K562 (cell line): ENCODE measurements around the gene CD36. TPM values are rescaled to one million over a fixed set of nuclear protein-coding genes. Genes with fewer than 3 reads are reported as not detected.

Experiments used
- ATAC-seq: fragments of 200-7000 bp; cut with Tn5 transposase; 3 replicates; pipeline ENCODE4 v1.9.1; 2020; ENCODE audit warnings: moderate library complexity
- BruUV-seq: library from RNA; stranded (reverse); fragments of 400-500 nt; replicated peaks from 2 replicates; lab custom pipeline; 2021; lab: Mats Ljungman, UMichigan
- CTCF ChIA-PET: fragments of 300-600 bp; formaldehyde crosslinking; extraction: SDS; loops from one replicate; lab custom pipeline; 2021; ENCODE audit warnings: low intra/inter-chr PET ratio; lab: Yijun Ruan, JAX
- POLR2A ChIA-PET: fragments of 300-600, 350-650 bp; sonication (Branson Sonifier 250); formaldehyde crosslinking; extraction: SDS; loops from one replicate; lab custom pipeline; 2021; ENCODE audit warnings: antibody characterized with exemption, inconsistent platforms; lab: Yijun Ruan, JAX
- DNase-seq, 4 experiments: peaks; one replicate each; pipeline versions ENCODE4 v3.0.0 to v3.0.0-alpha.2; 2011 to 2018; ENCODE audit warnings: low spot score in 3 of 4, mixed read lengths in 3 of 4; ENCODE audit errors: extremely low read depth in 1 of 4
- FAIRE-seq: peaks from 2 replicates; lab custom pipeline; 2011; peaks lifted over from hg19 to GRCh38; lab: Jason Lieb, UNC
- H2AFZ ChIP-seq: 2 replicates; pipeline ENCODE4 v1.6.0; 2011; ENCODE audit warnings: low read depth, low read length, control low read depth, inconsistent platforms
- H3K27ac ChIP-seq: fragments of 200-600 bp; 3 replicates; pipeline ENCODE4 v1.8.0; 2011; ENCODE audit warnings: low read depth, mild to moderate bottlenecking, control low read depth, inconsistent platforms, low read length, moderate library complexity, mixed read lengths; ENCODE audit errors: extremely low read depth
- H3K27me3 ChIP-seq, 2 experiments: fragments of 300-600 bp in 1 of 2; 2 replicates in 1 of 2; 3 replicates in 1 of 2; pipeline versions ENCODE4 v1.6.0 to v1.8.0; 2011; ENCODE audit warnings: inconsistent platforms in 2 of 2, low read length in 2 of 2, mild to moderate bottlenecking in 1 of 2, mixed read lengths in 1 of 2, moderate library complexity in 1 of 2; ENCODE audit not compliant: control insufficient read depth in 2 of 2, insufficient read depth in 2 of 2
- H3K36me3 ChIP-seq: fragments of 300-600 bp; 3 replicates; pipeline ENCODE4 v1.8.0; 2011; ENCODE audit warnings: mild to moderate bottlenecking, low read length, inconsistent platforms; ENCODE audit not compliant: control insufficient read depth, insufficient read depth
- H3K4me1 ChIP-seq, 2 experiments: fragments of 200-600 bp in 1 of 2; replicated peaks in 1 of 2; 2 replicates in 1 of 2; 3 replicates in 1 of 2; pipeline versions ENCODE4 v1.5.1 to v1.8.0; 2011; ENCODE audit warnings: inconsistent platforms in 2 of 2, low read length in 2 of 2, mild to moderate bottlenecking in 1 of 2, mixed read lengths in 1 of 2, moderate library complexity in 1 of 2; ENCODE audit not compliant: control insufficient read depth in 2 of 2, insufficient read depth in 2 of 2
- H3K4me2 ChIP-seq: 2 replicates; pipeline ENCODE4 v1.6.1; 2011; ENCODE audit warnings: low read length, control low read depth, inconsistent platforms, mixed read lengths; ENCODE audit not compliant: insufficient read depth
- H3K4me3 ChIP-seq: fragments of 200-600 bp; sonication (generic), shearing (Covaris generic); 2 replicates; pipeline ENCODE4 v1.5.1; 2016; ENCODE audit warnings: control low read depth, inconsistent platforms
- H3K79me2 ChIP-seq: fragments of 200-600 bp; 3 replicates; pipeline ENCODE4 v1.8.0; 2011; ENCODE audit warnings: low read length, inconsistent platforms; ENCODE audit not compliant: control insufficient read depth, insufficient read depth
- H3K9ac ChIP-seq, 2 experiments: 2 replicates each; pipeline versions ENCODE4 v1.6.0 to v1.6.1; 2011; ENCODE audit warnings: low read depth in 2 of 2, low read length in 2 of 2, control low read depth in 1 of 2, inconsistent platforms in 1 of 2, mild to moderate bottlenecking in 1 of 2, mixed read lengths in 1 of 2; ENCODE audit not compliant: insufficient read depth in 1 of 2
- H3K9me1 ChIP-seq: one replicate; pipeline ENCODE4 v1.6.0; 2011; ENCODE audit warnings: inconsistent platforms, mild to moderate bottlenecking, low read length, moderate library complexity; ENCODE audit not compliant: control insufficient read depth, insufficient read depth
- H3K9me3 ChIP-seq: replicated peaks from 2 replicates; pipeline ENCODE4 v1.5.1; 2011; ENCODE audit warnings: low read depth, low read length, inconsistent platforms; ENCODE audit not compliant: control insufficient read depth, insufficient read depth
- H4K20me1 ChIP-seq: replicated peaks from 2 replicates; pipeline ENCODE4 v1.6.1; 2011; ENCODE audit warnings: low read length, inconsistent platforms, mixed read lengths; ENCODE audit not compliant: control insufficient read depth, insufficient read depth
- BCL6 ChIP-seq: fragments of 250-450 bp; sonication (Bioruptor Pico); IDR thresholded peaks from 2 replicates; pipeline ENCODE4 v1.4.0; 2020
- HNRNPUL1 ChIP-seq: fragments of 200-400 bp; formaldehyde crosslinking; IDR thresholded peaks from 2 replicates; pipeline ENCODE4 v1.6.1; 2017; ENCODE audit warnings: low read length
- HOXB6 ChIP-seq: fragments of 250-450 bp; sonication (Bioruptor Pico); IDR thresholded peaks from 2 replicates; pipeline ENCODE4 v1.5.1; 2022; ENCODE audit warnings: mild to moderate bottlenecking, borderline replicate concordance
- TEAD4 ChIP-seq, 2 experiments: sonication (generic) in 1 of 2; formaldehyde crosslinking in 1 of 2; IDR thresholded peaks; 2 replicates each; pipeline versions ENCODE4 v1.6.1 to v1.8.0; 2012 to 2022; ENCODE audit warnings: borderline replicate concordance in 1 of 2, inconsistent platforms in 1 of 2, low read length in 1 of 2, mild to moderate bottlenecking in 1 of 2, missing genetic modification reagents in 1 of 2
- ZNF253 ChIP-seq: fragments of 250-450 bp; sonication (Bioruptor Pico); conservative IDR thresholded peaks from 2 replicates; pipeline ENCODE4 v1.6.1; 2021; ENCODE audit warnings: mild to moderate bottlenecking
- ZNF398 ChIP-seq: fragments of 250-450 bp; sonication (Bioruptor Pico); IDR thresholded peaks from 2 replicates; pipeline ENCODE4 v1.8.0; 2021; ENCODE audit warnings: moderate library complexity, mild to moderate bottlenecking, inconsistent platforms
- WGBS: fragments of 100-300 bp; shearing (Covaris generic); methylation state at CpG from one replicate; pipeline ENCODE4 v1.1.6; 2016; ENCODE audit warnings: low coverage, mixed read lengths; ENCODE audit not compliant: insufficient coverage; ENCODE audit errors: missing lambda C conversion rate; 5-methylcytosine and 5-hydroxymethylcytosine counted together
- in situ Hi-C: fragments of 300-500 bp; cut with MboI; formaldehyde crosslinking; loops from 4 replicates; pipeline ENCODE4 v1.15.0; 2018; ENCODE audit warnings: inconsistent platforms, mixed read lengths
- intact Hi-C: fragments of 100-400 bp; cut with micrococcal nuclease; formaldehyde crosslinking; loops from 2 replicates; pipeline ENCODE4 v1.14.2; 2022
- polyA plus RNA-seq, 8 experiments: library from polyadenylated mRNA; depleted of rRNA in 4 of 8; stranded (reverse) in 5 of 8; unstranded in 3 of 8; fragments of >200 nt; fragmentation: Nextera tagmentation in 2 of 8; fragmentation: Illumina TruSeq in 1 of 8; extraction: Ambion mirVana in 2 of 8; extraction: Trizol in 1 of 8; gene quantifications; 2 replicates each; pipeline versions ENCODE4 v1.2.1 to v1.2.3, GENCODE V29; 2011 to 2014; ENCODE audit warnings: inconsistent platforms in 1 of 8, missing spikeins in 1 of 8
- total RNA-seq, 7 experiments: library from RNA; depleted of rRNA in 6 of 7; stranded (reverse); fragments of >200 nt in 6 of 7; fragmentation: Illumina TruSeq in 2 of 7; extraction: Trizol in 2 of 7; gene quantifications; 2 replicates each; pipeline versions ENCODE4 v1.2.1 to v1.2.3, GENCODE V29; 2011 to 2021; ENCODE audit warnings: low replicate concordance in 1 of 7

The CD36 gene
- total and polyA plus RNA-seq, 9 of the 15 experiments (the other 6 are each of a cell fraction or from before 2014, with no cell fraction given) = 0.09 to 4.0 (median 0.42) TPM

- H3K27me3 ChIP-seq = no peaks in the 10 kb centered on the region
- intact Hi-C loops (no loop called here), in situ Hi-C loops (no loop called here)
- no peaks in the 10 kb centered on the region for H4K20me1 ChIP-seq
- TF ChIP-seq BCL6 = no peak
- TF ChIP-seq ZNF398 = no peak
- no peak for TF ChIP-seq ZNF253 (CRISPR knock-in tag)
- no peak for TF ChIP-seq HOXB6 (CRISPR knock-in tag)
- no peak for TF ChIP-seq HNRNPUL1
- TF ChIP-seq TEAD4 (IDR thresholded peaks at IDR 0.05; ENCODE audit: low read length) = no peak
- TF ChIP-seq TEAD4 (CRISPR knock-in tag; IDR thresholded peaks at IDR 0.05; ENCODE audit: borderline replicate concordance) = no peak
- no peaks in the 10 kb centered on the region for H3K79me2 ChIP-seq
- no peak overlapping the region for H3K9ac ChIP-seq
- POLR2A ChIA-PET = no interaction called here
- ATAC-seq (no peak), FAIRE-seq (no peak), DNase-seq (no peak)
- WGBS = 0% methylated on average over 7 of the region's 7 CpGs
- H3K4me2 ChIP-seq = no peak overlapping the region
- H2AFZ ChIP-seq = no peak overlapping the region
- no peaks in the 10 kb centered on the region for H3K36me3 ChIP-seq
- no peaks in the 10 kb centered on the region for H3K9me1 ChIP-seq
- H3K4me1 ChIP-seq = no peaks in the 10 kb centered on the region
- H3K27ac ChIP-seq = no peak overlapping the region
- BruUV-seq = no TSS peak
- no peaks in the 10 kb centered on the region for H3K9me3 ChIP-seq
- CTCF ChIA-PET = no interaction called here
- H3K4me3 ChIP-seq = no peak overlapping the region
These were observed 44.4 kb upstream of the CD36 start for GRCh38 chr7:80593869-80594586.
